GM19452 (cell line): ENCODE data around the gene AXDND1.
"Not testable (repeated sequence)": the region's sequence is repeated elsewhere in the genome, so short reads cannot be mapped to it uniquely, and the experiment has no call there.

Experiments
- ATAC-seq: cut with Tn5 transposase; IDR thresholded peaks from one replicate; pipeline ENCODE4 v1.9.1; 2021; ENCODE audit not compliant: unreplicated experiment

Gene AXDND1

DNA sequence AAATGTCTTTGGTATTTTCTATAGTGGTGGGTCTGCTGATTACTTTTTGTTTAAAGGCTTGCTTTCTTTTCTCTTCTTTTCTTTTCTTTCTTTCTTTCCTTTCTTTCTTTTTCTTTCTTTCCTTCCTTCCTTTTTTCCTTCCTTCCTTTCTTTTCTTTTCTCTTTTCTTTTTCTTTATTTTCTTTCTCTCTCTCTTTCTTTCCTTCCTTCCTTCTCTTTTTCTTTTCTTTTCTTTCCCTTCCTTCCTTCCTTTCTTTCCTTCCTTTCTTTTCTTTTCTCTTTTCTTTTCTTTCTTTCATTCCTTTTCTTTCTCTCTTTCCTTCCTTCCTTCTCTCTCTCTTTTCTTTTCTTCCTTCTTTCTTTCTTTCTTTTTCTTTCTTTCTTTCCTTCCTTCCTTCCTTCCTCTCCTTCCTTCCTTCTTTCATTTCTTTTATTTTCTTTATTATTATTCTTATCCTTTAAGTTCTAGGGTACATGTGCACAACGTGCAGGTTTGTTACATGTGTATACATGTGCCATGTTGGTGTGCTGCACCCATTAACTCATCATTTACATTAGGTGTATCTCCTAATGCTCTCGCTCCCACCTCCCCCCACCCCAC is 93.9 kb downstream of the AXDND1 start:
- not testable (repeated sequence) for ATAC-seq

DNA sequence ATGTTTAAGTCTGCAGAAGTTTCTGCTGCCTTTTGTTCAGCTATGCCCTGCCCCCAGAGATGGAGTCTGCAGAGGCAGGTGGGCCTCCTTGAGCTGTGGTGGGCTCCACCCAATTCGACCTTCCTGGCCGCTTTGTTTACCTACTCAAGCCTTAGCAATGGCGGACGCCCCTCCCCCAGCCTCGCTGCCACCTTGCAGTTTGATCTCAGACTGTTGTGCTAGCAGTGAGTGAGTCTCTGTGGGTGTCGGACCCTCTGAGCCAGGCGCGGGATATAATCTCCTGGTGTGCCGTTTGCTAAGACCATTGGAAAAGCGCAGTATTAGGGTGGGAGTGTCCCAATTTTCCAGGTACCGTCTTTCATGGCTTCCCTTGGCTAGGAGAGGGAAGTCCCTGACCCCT is 99.9 kb downstream of the AXDND1 start:
- ATAC-seq: not testable (repeated sequence)

DNA sequence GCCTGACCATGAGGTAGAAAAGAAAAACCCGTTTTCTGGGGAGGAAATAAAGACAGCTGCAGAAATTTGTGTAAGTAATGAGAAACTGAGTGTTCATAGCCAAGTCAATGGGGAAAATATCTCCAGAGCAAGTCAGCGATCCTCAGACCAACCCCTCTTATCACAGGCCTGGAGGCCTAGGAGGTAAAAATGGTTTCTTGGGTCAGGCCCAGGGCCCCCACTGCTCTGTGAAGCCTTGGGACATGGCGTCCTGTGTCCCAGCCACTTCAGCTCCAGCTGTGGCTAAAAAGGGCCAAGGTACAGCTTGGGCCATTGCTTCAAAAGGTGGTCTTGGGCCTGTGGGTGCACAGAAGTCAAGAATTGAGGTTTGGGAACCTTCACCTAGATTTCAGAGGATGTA is 108.9 kb downstream of the AXDND1 start:
- ATAC-seq: no peak

DNA sequence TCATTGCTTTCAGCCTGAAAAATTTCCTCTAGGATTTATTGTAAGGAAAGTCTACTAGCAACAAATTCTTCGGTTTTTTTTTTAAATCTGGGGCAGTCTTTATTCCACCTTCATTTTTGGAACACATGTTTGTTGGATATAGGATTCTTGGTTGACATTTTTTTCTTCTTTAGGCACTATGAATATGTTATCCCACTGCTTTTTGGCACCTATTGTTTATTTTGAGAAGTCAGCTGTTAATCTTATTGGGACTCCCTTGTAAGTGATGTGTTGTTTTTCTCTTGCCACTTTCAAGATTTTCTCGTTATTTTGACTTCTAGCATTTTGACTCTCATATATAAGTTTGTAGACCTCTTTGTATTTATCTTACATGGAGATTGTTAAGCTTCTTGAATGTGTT is 110.7 kb downstream of the AXDND1 start:
- ATAC-seq: no peak

DNA sequence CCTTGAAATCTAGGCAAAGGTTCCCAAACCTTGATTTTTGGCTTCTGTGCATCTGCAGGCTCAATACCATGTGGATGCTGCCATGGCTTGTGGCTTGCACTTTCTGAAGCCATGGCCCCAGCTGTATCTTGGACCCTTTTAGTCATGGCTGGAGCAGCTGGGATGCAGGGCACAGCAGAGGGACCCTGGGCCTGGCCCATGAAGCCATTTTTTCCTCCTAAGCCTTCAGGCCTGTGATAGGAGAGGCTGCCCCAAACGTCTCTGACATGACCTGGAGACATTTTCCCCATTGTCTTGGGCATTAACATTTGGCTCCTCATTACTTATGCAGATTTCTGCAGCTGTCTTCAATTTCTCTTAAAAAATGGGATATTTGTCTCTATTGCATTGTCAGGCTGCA is 112.6 kb downstream of the AXDND1 start:
- ATAC-seq: no peak

DNA sequence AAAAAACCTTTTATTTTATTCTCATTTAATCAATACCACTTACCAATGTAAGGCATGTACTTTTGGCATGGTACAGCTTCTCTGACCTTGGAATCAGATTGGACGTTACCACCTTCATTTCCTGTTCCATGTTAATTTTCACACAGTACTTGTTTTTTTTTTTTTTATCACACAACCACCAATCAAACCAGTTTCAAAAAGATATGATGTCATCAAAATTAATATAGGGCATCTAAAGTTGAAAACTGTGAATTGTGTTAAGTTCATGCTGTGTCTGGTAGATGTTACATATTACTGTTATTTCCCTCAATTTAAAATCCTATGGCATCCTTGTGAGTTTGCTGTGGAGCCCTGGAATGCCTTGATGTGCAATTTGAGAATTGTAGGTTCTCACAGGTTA is 124.8 kb downstream of the AXDND1 start:
- no peak for ATAC-seq

DNA sequence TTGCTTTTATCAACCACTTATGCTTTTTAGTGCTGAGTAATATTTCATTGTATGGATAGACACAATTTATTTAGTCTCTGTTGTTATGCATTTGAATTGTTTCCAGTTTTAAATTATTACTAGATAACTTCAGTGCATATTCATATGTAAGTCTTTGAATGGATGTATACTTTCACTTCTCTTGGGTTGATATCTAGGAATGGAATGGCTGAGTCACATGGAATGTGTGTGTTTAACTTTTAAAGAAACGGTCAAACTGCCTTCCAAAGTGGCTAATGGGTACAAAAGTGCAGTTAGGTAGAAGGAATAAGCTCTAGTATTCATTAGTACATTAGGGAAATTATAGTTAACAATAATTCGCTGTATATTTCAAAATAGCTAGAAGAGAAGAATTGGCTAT is 127.6 kb downstream of the AXDND1 start:
- no peak for ATAC-seq

DNA sequence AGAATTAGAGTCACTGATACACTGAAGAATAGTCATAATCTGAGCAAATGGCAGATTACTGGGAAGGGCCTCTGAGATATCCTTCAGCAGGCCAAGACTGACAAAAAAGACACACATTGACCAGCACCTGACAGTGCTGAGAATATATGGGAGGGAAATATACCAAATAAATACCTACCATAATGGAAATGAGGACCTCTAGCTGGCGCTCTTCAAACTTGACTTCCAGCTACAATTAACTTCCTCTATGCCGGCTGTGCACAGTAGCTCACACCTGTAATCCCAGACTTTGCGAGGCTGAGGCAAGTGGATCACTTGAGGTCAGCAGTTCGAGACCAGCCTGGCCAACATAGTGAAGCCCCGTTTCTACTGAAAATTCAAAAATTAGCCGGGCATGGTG is 140.4 kb downstream of the AXDND1 start:
- ATAC-seq: no peak

DNA sequence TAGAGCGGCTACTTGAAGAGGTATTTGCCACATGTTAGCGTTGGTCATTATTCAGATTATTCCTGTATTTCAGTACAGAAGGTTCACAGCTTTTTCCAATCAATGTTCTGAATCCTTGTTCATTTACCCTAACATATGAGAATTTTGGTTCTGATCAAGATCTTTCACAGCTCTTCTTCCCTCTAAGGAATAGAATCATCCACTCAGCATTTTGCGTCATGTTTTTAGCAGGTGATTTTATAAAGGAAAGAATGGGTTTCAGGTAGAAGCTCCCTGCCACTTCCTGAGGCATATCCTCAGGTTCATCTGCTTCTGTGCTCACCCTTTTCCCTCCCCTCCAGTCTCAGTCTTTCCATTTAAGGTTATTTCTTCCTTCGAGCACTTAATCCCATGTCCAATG is 143.6 kb downstream of the AXDND1 start:
- ATAC-seq: no peak

DNA sequence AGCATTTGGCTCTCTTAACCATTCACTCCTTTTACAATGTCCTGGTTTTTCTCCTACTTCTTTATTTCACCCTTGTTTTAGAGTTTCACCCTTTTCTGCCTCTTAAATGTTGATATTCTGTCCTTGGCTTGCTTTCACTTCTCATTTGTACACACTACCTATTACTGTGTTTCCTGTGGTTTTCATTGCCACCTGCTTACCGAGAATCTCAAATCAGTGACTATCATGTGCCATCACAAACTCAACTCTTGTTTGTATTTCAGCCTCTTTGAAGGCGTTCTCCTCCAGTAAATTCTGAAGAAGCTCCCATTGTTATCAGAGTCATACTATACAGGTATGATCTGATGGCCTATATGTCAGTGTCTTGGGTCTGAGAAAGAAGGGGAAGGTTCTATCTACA is 144.3 kb downstream of the AXDND1 start:
- ATAC-seq: peak; percentile 87

DNA sequence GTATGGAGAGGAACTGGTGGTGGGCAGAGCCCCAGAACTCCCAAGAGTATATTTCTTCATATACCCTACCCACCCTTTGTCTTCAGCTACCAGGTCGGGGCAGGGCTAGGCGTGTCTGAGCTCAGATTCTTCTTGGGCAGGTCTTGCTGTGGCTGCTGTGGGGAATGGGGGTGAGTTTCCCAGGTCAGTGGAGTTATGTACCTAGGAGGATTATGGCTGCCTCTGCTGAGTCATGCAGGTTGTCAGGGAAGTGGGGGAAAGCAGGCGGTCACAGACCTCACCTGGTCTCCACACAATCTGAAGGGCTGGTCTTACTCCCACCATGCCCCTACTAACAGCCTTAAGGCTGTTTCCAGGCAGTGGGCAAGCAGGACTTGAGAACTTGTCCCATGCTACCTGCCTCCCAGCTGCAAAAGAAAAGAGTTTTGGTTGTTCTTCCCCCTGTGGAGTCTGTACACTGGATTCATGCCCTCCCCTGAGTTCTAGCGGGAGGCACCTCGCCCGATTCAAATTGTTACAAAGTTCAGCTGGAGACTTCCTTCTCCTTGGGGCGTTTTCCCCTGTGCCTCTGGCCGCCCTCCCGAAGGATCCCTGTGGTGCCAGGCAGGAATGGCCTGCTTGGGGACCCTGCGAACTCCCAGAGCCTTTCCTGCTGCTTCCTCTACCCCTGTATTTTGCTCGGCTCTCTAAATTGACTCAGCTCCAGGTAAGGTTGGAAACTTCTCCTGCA is 151.4 kb downstream of the AXDND1 start:
- ATAC-seq: no peak

DNA sequence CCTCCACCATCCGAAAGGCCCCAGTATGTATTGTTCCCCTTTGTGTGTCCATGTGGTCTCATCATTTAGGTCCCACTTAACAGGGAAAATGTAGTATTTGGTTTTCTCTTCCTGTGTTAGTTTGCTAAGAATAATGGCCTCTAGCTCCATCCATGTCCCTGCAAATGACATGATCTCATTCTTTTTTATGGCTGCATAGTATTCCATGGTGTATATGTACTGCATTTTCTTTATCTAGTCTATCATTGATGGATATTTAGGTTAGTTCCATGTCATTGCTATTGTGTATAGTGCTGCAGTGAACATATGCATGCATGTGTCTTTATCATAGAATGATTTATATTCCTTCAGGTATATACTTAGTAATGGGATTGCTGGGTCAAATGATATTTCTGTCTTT is 152.8 kb downstream of the AXDND1 start:
- ATAC-seq: not testable (repeated sequence)

DNA sequence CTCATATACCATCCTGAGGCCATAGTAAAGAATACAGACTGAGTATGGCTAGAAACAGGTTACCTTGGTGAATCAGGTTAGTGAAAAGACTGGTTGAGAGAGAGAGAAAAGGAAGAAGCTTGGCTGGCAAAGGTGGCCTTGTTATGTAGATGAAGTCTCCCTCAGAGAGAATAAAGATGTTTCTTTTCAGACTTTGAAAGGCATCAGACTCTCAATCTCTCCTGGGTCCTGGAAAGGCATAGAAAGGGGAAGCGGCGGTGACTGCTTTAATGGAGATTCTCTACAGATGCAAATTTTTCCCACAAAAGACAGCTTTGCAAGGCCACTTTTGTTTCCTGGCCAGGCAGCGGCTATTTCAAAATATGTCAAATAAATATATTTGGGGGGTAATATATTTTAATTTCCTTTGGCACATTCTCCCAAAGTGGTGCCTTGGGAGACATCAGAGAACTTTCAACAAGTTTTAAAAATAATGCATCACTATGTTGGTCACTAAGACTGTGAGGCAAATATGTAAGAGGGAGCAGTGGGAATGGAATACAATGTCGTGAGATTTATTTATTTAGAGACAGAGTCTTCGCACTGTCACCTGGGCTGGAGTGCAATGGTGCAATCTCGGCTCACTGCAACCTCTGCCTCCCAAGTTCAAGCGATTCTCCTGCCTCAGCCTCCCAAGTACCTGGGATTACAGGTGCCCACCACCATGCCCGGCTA is 163.9 kb downstream of the AXDND1 start:
- no peak for ATAC-seq

DNA sequence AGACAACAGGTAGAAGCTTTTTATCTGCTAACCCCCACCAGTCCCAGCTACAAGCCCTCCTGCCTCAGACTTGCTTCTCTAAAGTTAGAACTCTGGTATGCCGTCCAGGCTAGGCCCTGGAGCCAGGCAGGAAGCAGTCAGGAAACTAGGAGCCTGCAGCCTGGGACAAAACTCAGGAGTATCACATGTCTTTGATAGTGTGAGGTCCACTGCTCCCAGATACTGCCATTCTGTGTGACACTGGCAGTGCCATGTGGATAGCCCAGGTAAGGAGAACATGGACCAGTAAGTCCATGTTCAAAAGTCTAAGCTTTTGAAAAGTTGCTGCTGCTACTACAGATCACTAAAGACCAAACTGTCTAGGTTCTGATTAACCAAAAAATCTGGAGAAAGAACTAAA is 164.6 kb downstream of the AXDND1 start:
- no peak for ATAC-seq

DNA sequence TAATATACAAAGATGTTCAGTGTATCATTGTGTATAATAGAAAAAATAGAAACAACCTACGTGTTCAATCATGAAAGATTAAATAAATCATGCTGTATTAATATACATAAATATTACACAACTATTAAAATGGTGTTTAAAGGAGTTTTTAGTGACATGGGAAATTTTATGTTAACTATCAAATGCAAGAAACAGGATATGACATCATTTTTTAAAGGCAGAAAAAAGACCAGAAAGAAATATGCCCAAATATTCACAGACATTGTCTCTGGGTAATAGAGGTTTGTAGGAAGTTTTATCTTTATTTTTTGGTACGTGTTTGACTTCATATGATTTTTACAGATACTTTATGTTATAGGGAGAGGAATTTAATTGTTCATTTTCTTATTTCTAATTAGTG is 176.0 kb downstream of the AXDND1 start:
- no peak for ATAC-seq

DNA sequence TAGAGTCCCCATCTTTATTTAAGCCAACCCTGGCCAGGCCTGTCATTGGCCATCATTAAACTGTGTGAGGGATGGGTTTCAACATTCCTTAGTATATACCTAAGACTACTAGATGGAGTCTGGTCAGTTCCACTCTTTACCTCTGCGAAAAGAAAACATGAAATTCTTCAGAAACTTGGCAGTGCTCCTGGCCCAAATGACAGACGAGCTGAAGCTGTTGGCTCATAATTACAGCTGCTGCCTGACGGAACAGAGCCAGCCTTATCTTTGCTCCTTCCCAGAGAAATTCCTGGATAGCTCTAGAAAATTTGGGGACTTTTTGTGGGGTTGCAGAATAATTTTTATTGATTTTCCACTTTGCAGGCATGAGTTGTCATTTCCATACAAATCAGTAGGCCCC is 179.6 kb downstream of the AXDND1 start:
- no peak for ATAC-seq

DNA sequence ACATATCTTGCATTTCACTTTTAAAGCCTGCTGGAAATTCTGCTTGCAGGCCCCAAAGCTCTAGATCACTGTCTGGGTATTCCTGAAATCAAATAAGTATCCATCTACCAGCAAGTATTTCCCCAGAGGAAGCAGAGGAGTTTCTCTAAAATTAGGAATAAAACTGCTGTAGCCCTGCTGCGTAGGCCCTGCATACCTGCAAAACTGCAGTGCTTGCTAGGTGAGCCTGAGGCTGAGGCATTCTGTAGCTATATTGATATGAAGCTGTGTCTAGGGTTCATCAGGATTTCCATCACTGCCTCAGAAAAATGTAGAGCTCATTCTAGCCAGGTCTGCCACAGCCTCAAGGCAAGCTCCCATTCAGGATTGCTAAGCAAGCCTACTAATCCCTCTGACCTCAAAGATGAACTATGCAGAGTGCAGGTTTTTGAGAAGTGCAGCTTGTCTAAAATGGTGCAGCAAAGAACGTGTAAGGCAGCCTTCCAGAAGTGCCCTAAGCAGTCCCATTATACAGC is 181.3 kb downstream of the AXDND1 start:
- no peak for ATAC-seq

DNA sequence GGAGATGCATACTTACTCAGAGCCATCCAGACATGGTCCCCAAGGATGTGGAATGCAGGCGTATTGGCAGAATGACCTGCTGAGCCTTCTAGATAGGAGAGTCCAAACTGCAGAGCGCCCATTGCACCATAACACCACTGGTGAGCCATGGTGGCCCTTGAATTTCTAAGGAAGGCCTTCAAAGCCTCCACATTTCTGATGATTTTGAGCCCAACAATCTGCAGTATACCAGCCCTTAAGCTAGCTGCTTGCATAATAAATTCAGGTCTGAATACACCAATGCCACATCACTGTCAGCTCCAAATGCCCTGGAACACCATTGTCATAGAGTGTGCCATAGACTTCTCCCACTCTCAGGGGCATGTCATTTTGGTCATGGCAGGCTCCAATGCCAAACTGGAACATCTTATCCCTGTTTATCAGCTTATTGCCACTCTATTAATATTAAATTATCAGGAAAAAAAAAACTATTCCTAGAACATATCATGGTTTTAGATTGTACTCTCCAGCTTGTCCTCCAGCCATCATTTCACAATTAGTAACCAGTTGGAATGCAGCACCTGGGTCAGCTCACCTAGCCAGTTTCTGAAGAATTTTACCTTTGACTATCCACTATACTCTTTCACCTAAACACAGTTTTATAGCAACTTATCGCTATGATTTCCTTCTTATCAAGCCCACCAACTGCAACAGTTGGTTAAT is 183.0 kb downstream of the AXDND1 start:
- no peak for ATAC-seq

DNA sequence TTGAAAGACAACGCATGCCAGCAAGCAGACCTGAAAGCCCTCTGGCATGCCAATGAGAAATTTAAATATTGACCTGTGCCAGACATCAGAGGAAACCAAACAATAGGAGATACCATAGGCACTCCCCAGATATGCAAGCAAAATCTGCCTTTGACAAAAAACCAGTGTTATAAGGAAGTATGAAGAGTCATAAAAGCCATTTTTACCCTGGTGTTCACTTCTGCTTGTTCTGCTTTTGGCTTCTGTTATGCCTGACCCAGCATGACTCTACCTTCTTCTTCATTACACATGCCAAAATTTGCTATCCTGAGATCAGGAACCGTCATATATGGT is 183.6 kb downstream of the AXDND1 start:
- no peak for ATAC-seq

DNA sequence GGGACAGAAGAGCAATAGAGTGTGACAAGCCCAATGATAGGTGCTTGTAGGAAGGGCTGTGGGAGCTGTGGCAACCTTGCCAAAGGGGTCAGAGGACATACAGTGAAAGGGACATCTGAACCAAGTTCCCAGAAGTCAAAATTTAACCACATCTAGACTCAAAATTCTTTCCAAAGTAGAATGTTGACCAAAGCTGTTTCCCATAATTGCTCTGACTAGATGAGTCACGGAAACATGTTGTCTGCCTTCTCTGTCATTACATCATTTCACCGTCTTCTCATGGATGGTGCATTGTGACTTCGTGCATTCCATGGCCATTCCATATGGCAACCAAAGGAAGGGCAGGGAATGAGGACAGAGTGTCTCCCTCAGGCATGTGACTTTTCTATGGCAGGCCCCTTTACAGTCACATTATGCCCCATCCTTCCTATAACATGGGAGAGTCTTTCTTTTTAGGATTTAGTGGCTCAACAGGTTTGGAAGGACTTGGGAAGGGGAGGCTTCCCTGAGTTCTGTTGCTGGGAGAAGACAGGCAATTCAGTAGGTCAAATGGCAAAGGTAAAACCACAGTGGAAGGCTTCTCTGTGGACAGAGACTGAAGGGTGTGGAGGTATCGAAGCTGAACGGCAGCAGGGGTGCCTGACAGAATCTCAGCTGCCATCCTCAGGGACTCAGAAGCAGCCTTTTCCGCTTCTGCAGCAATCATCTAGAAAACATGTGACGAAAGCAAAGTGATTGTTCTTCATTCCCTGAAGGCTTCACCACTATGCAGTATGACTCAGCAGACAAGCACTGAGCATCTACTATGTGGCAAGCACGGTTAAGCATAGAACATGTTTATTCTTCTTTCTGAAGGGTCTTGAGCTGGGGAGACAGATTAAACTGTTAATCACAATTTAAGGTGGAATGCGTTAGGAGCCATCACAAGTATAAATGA is 185.2 kb downstream of the AXDND1 start:
- ATAC-seq: peak; percentile 64

DNA sequence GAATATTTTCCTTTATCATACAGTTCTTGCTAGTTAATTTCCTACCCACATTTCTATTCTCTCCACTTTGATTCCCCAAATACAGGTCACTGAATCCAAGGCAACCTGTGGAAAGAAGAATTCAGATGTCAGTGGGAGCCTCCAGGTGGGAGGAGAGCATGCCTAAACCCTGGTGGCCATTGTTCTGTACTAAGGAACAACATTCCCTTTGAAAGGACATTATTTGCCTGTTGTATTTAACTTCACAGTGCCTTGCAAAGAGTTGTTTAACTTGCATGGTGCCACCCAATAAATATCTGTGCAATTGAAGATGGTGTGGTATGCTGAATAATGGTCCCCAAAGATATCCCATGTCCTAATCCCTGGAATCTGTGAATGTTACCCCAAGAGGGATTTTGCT is 188.7 kb downstream of the AXDND1 start:
- ATAC-seq: no peak
